A673 (cell line): Measurements from ENCODE around the gene KRCC1. TPM values are rescaled to one million over a fixed set of nuclear protein-coding genes. Genes with fewer than 3 reads are reported as not detected.

ENCODE experiments used
- BruUV-seq: library from RNA; stranded (reverse); fragments of 400-500 nt; replicated peaks from 2 replicates; lab custom pipeline; 2021; lab: Mats Ljungman, UMichigan
- CTCF ChIA-PET: fragments of 300-600 bp; sonication (Branson Sonifier 250); formaldehyde crosslinking; loops from one replicate; lab custom pipeline; 2022; ENCODE audit warnings: antibody characterized with exemption; lab: Charles Lee
- POLR2A ChIA-PET: fragments of 300-600 bp; sonication (Branson Sonifier 250); formaldehyde crosslinking; loops from one replicate; lab custom pipeline; 2022; ENCODE audit warnings: antibody characterized with exemption; ENCODE audit not compliant: low non-redundant PET; lab: Charles Lee
- DNase-seq: peaks from one replicate; pipeline ENCODE4 v3.0.0-alpha.2; 2015; ENCODE audit warnings: low spot score
- H3K27ac ChIP-seq: fragments of 200-600 bp; sonication (generic); 2 replicates; pipeline ENCODE4 v1.5.1; 2016; ENCODE audit warnings: mixed run types, low read depth, mild to moderate bottlenecking, mixed read lengths, antibody characterized with exemption, low read length; ENCODE audit not compliant: poor library complexity, severe bottlenecking
- H3K27me3 ChIP-seq: fragments of 200-600 bp; sonication (generic); replicated peaks from 2 replicates; pipeline ENCODE4 v1.6.1; 2017; ENCODE audit warnings: mixed run types, low read depth, mild to moderate bottlenecking, mixed read lengths, antibody characterized with exemption, low read length; ENCODE audit not compliant: insufficient read depth, poor library complexity
- H3K36me3 ChIP-seq: fragments of 200-600 bp; sonication (generic); 2 replicates; pipeline ENCODE4 v1.6.1; 2016; ENCODE audit warnings: mixed run types, mild to moderate bottlenecking, mixed read lengths, antibody characterized with exemption, low read length; ENCODE audit not compliant: insufficient read depth, poor library complexity, severe bottlenecking
- H3K4me1 ChIP-seq: fragments of 200-600 bp; sonication (generic); 2 replicates; pipeline ENCODE4 v1.6.1; 2017; ENCODE audit warnings: mixed run types, mild to moderate bottlenecking, mixed read lengths, antibody characterized with exemption, low read length; ENCODE audit not compliant: insufficient read depth, poor library complexity, severe bottlenecking
- H3K4me3 ChIP-seq: fragments of 200-600 bp; sonication (generic); 2 replicates; pipeline ENCODE4 v1.5.1; 2016; ENCODE audit warnings: low read depth, mixed run types, mild to moderate bottlenecking, mixed read lengths, low read length; ENCODE audit not compliant: poor library complexity, severe bottlenecking
- H3K9me3 ChIP-seq: fragments of 200-600 bp; sonication (generic); 2 replicates; pipeline ENCODE4 v1.6.1; 2016; ENCODE audit warnings: mixed run types, low read depth, mild to moderate bottlenecking, mixed read lengths, antibody characterized with exemption, low read length; ENCODE audit not compliant: poor library complexity, severe bottlenecking
- EZH2 ChIP-seq: fragments of 200-600 bp; sonication (generic); IDR thresholded peaks from 2 replicates; pipeline ENCODE4 v1.6.1; 2017; ENCODE audit warnings: borderline replicate concordance, low read depth, mild to moderate bottlenecking, mixed read lengths, antibody characterized with exemption, low read length; ENCODE audit not compliant: poor library complexity, severe bottlenecking
- intact Hi-C: fragments of 100-400 bp; cut with micrococcal nuclease; formaldehyde crosslinking; loops from one replicate; pipeline ENCODE4 v1.10.0; 2022; ENCODE audit not compliant: unreplicated experiment
- total RNA-seq: library from RNA; stranded (reverse); gene quantifications from 2 replicates; pipeline ENCODE4 v1.2.3, GENCODE V29; 2021
- TF ChIP-seq, protein P1 (sequence below): fragments of 300-800, 200-600 bp; sonication (generic); conservative IDR thresholded peaks from 2 replicates; pipeline ENCODE4 v1.5.1; 2017; ENCODE audit warnings: low read depth, mild to moderate bottlenecking, antibody characterized with exemption, low read length, moderate library complexity, mixed read lengths

The KRCC1 gene
- total RNA-seq, 1 experiment from 2014 or later, result 8.5 TPM

GRCh38 chr2:88038263-88039105 lies 17.1 kb downstream of the KRCC1 start:
- TF ChIP-seq, protein P1, sequence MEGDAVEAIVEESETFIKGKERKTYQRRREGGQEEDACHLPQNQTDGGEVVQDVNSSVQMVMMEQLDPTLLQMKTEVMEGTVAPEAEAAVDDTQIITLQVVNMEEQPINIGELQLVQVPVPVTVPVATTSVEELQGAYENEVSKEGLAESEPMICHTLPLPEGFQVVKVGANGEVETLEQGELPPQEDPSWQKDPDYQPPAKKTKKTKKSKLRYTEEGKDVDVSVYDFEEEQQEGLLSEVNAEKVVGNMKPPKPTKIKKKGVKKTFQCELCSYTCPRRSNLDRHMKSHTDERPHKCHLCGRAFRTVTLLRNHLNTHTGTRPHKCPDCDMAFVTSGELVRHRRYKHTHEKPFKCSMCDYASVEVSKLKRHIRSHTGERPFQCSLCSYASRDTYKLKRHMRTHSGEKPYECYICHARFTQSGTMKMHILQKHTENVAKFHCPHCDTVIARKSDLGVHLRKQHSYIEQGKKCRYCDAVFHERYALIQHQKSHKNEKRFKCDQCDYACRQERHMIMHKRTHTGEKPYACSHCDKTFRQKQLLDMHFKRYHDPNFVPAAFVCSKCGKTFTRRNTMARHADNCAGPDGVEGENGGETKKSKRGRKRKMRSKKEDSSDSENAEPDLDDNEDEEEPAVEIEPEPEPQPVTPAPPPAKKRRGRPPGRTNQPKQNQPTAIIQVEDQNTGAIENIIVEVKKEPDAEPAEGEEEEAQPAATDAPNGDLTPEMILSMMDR, result no peak
- TF ChIP-seq EZH2, result no peak
- ChIA-PET CTCF (no interaction called here), POLR2A (no interaction called here)
- H3K9me3 ChIP-seq, result no peaks in the 10 kb centered on the region
- no peak overlapping the region for H3K27ac ChIP-seq
- no peaks in the 10 kb centered on the region for H3K4me1 ChIP-seq
- no peaks in the 10 kb centered on the region for H3K27me3 ChIP-seq
- H3K4me3 ChIP-seq, result no peak overlapping the region
- no peaks in the 10 kb centered on the region for H3K36me3 ChIP-seq
- BruUV-seq, result no TSS peak
- peak; percentile 68 for DNase-seq
- intact Hi-C loops, result no loop called here

DNA sequence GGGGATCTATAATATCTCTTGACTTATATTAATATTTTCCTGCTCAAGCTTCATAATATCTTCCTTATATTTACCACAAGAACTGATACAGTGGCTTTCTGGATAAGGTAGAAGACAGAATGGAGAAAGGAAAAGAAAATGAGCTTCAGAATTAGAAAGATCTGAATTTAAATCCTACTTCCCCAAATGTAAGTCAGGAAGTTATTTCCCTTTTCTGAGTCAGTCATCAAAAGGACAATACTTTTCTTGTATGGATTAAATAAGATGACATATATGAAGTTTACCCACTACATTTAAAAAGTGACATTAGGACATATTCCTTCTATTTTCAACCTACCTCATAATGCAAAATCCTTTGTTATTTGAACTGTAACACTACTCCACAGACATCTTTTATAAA lies 19.0 kb downstream of the KRCC1 start:
- DNase-seq, result no peak
- no peaks in the 10 kb centered on the region for H3K4me1 ChIP-seq
- H3K27ac ChIP-seq, result no peak overlapping the region
- POLR2A ChIA-PET, result no interaction called here
- no peaks in the 10 kb centered on the region for H3K27me3 ChIP-seq
- H3K36me3 ChIP-seq, result no peaks in the 10 kb centered on the region
- no peak overlapping the region for H3K4me3 ChIP-seq
- BruUV-seq, result no TSS peak
- CTCF ChIA-PET, result no interaction called here
- TF ChIP-seq, protein P1, result no peak
- TF ChIP-seq EZH2, result no peak
- intact Hi-C loops, result no loop called here
- H3K9me3 ChIP-seq, result no peaks in the 10 kb centered on the region

DNA sequence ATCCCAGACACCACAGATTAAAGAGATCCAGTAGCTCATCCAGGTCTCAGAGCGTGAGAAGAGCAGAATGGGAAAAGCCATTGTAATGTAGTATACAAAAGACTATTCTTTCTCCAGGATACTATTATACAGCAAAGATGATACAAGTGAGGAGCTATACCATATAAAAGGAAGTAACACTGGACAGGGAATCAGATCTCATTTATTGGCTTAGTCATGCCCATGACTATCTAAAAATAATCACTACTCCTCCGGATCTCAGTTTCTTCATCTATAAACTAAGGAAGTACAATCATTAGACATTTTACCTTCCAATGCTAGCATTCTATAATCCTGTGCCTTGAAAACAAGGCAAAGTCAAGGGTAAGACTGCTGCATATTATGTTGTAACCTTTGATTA lies 19.4 kb downstream of the KRCC1 start:
- no peaks in the 10 kb centered on the region for H3K9me3 ChIP-seq
- no peaks in the 10 kb centered on the region for H3K4me1 ChIP-seq
- H3K27me3 ChIP-seq, result no peaks in the 10 kb centered on the region
- H3K36me3 ChIP-seq, result no peaks in the 10 kb centered on the region
- POLR2A ChIA-PET, result no interaction called here
- TF ChIP-seq EZH2, result no peak
- TF ChIP-seq, protein P1, result no peak
- intact Hi-C loops, result no loop called here
- H3K4me3 ChIP-seq, result no peak overlapping the region
- CTCF ChIA-PET, result no interaction called here
- no peak for DNase-seq
- BruUV-seq, result no TSS peak
- no peak overlapping the region for H3K27ac ChIP-seq
